Liver (tissue), 9 donors: ENCODE measurements around the gene C14orf119. TPM values are rescaled to one million over a fixed set of nuclear protein-coding genes. Genes with fewer than 3 reads are reported as not detected.

ENCODE experiments used
- DNase-seq: peaks from one replicate; pipeline ENCODE4 v3.0.0-alpha.2; 2017; ENCODE audit warnings: low spot score
- H3K27ac ChIP-seq, 2 donors: one replicate each; pipeline ENCODE4 v1.7.0; 2013; ENCODE audit warnings: inconsistent platforms in 2 of 2, low read length in 2 of 2, control low read depth in 1 of 2, low read depth in 1 of 2, mild to moderate bottlenecking in 1 of 2
- H3K27me3 ChIP-seq, 4 donors: one replicate each; pipeline versions ENCODE4 v1.6.1 to v1.7.0; 2013; ENCODE audit warnings: low read length in 3 of 4, inconsistent platforms in 1 of 4, mild to moderate bottlenecking in 1 of 4, moderate library complexity in 1 of 4; ENCODE audit not compliant: control insufficient read depth in 4 of 4, insufficient read depth in 4 of 4
- H3K36me3 ChIP-seq, 4 donors: one replicate each; pipeline versions ENCODE4 v1.6.1 to v1.7.0; 2013; ENCODE audit warnings: low read length in 3 of 4, mild to moderate bottlenecking in 3 of 4, low read depth in 1 of 4, moderate library complexity in 1 of 4; ENCODE audit not compliant: control insufficient read depth in 4 of 4, insufficient read depth in 3 of 4
- H3K4me1 ChIP-seq, 4 donors: one replicate each; pipeline versions ENCODE4 v1.6.1 to v1.7.0; 2013; ENCODE audit warnings: low read length in 3 of 4, mild to moderate bottlenecking in 3 of 4, moderate library complexity in 1 of 4; ENCODE audit not compliant: control insufficient read depth in 4 of 4, insufficient read depth in 4 of 4
- H3K4me3 ChIP-seq, 3 donors: one replicate each; pipeline versions ENCODE4 v1.6.1 to v1.7.0; 2013; ENCODE audit warnings: low read length in 3 of 3, control low read depth in 1 of 3, low read depth in 1 of 3, mild to moderate bottlenecking in 1 of 3
- H3K9ac ChIP-seq, 2 donors: one replicate each; pipeline ENCODE4 v1.7.0; 2013; ENCODE audit warnings: low read length in 2 of 2, mild to moderate bottlenecking in 2 of 2, moderate library complexity in 2 of 2, control low read depth in 1 of 2, low read depth in 1 of 2
- H3K9me3 ChIP-seq, 4 donors: one replicate each; pipeline versions ENCODE4 v1.6.1 to v1.7.0; 2013; ENCODE audit warnings: low read length in 3 of 4; ENCODE audit not compliant: control insufficient read depth in 4 of 4
- EGR1 ChIP-seq, 2 donors: IDR thresholded peaks; 2 replicates each; pipeline ENCODE4 v1.6.1; 2016 to 2018; ENCODE audit warnings: antibody characterized with exemption in 2 of 2, low read depth in 2 of 2
- FOXA1 ChIP-seq: IDR thresholded peaks from 2 replicates; pipeline ENCODE4 v1.6.1; 2016; ENCODE audit warnings: antibody characterized with exemption
- FOXA2 ChIP-seq: IDR thresholded peaks from 2 replicates; pipeline ENCODE4 v1.6.1; 2016; ENCODE audit warnings: antibody characterized with exemption
- GABPA ChIP-seq, 2 donors: IDR thresholded peaks in 1 of 2; conservative IDR thresholded peaks in 1 of 2; 2 replicates each; pipeline ENCODE4 v1.6.1; 2016; ENCODE audit warnings: antibody characterized with exemption in 2 of 2, mild to moderate bottlenecking in 1 of 2, moderate library complexity in 1 of 2
- HNF4A ChIP-seq, 2 donors: conservative IDR thresholded peaks; 2 replicates each; pipeline ENCODE4 v1.6.1; 2016; ENCODE audit warnings: antibody characterized with exemption in 2 of 2, mild to moderate bottlenecking in 2 of 2
- HNF4G ChIP-seq: IDR thresholded peaks from 2 replicates; pipeline ENCODE4 v1.6.1; 2016; ENCODE audit warnings: antibody characterized with exemption
- NR2F2 ChIP-seq: IDR thresholded peaks from 2 replicates; pipeline ENCODE4 v1.6.1; 2016; ENCODE audit warnings: antibody characterized with exemption
- RAD21 ChIP-seq, 2 donors: IDR thresholded peaks; 2 replicates each; pipeline ENCODE4 v1.6.1; 2016; ENCODE audit warnings: antibody characterized with exemption in 2 of 2, mild to moderate bottlenecking in 2 of 2
- RXRA ChIP-seq, 2 donors: IDR thresholded peaks; 2 replicates each; pipeline ENCODE4 v1.6.1; 2017 to 2018; ENCODE audit warnings: antibody characterized with exemption in 2 of 2, mild to moderate bottlenecking in 1 of 2
- SP1 ChIP-seq: IDR thresholded peaks from 2 replicates; pipeline ENCODE4 v1.6.1; 2018; ENCODE audit warnings: antibody characterized with exemption, mild to moderate bottlenecking
- TAF1 ChIP-seq: conservative IDR thresholded peaks from 2 replicates; pipeline ENCODE4 v1.6.1; 2016; ENCODE audit warnings: antibody characterized with exemption, mild to moderate bottlenecking
- WGBS: extraction: QIAGEN DNeasy Blood & Tissue Kit; methylation state at CpG from one replicate; pipeline ENCODE4 v1.1.7; 2013; 5-methylcytosine and 5-hydroxymethylcytosine counted together
- polyA plus RNA-seq, 2 donors: library from polyadenylated mRNA; stranded (reverse) in 1 of 2; unstranded in 1 of 2; fragments of 200-250 nt in 1 of 2; fragments of >200 nt in 1 of 2; fragmentation: Nextera tagmentation in 1 of 2; extraction: Ambion mirVana in 1 of 2; gene quantifications; one replicate each; pipeline versions ENCODE4 v1.2.1 to v1.2.3, GENCODE V29; 2013 to 2015
- total RNA-seq, 2 donors: library from RNA; depleted of rRNA; stranded (reverse); fragments of >200 nt; gene quantifications; one replicate each; pipeline ENCODE4 v1.2.3, GENCODE V29; 2014
- TF ChIP-seq, protein P1 (sequence below): IDR thresholded peaks from 2 replicates; pipeline ENCODE4 v1.6.1; 2016; ENCODE audit warnings: antibody characterized with exemption
- TF ChIP-seq, protein P2 (sequence below): IDR thresholded peaks from 2 replicates; pipeline ENCODE4 v1.6.1; 2016; ENCODE audit warnings: antibody characterized with exemption
- TF ChIP-seq, protein P3 (sequence below): IDR thresholded peaks from 2 replicates; pipeline ENCODE4 v1.6.1; 2016; ENCODE audit warnings: antibody characterized with exemption, mild to moderate bottlenecking
- TF ChIP-seq, protein P4 (sequence below): fragments of 150-350 bp; IDR thresholded peaks from 2 replicates; pipeline ENCODE4 v1.5.1; 2017; ENCODE audit warnings: improper control_type of control experiment, low read depth, low read length; ENCODE audit not compliant: missing input control
- TF ChIP-seq, protein P5 (sequence below): IDR thresholded peaks from 2 replicates; pipeline ENCODE4 v1.6.1; 2016; ENCODE audit warnings: antibody characterized with exemption
- donor health status: healthy.
- donor health status: healthy.
- donor health status: healthy.
- donor health status: healthy.
- donor health status: healthy.

C14orf119 gene
- total and polyA plus RNA-seq, 4 donors: 9.0 to 27.1 (median 17.7) TPM

DNA sequence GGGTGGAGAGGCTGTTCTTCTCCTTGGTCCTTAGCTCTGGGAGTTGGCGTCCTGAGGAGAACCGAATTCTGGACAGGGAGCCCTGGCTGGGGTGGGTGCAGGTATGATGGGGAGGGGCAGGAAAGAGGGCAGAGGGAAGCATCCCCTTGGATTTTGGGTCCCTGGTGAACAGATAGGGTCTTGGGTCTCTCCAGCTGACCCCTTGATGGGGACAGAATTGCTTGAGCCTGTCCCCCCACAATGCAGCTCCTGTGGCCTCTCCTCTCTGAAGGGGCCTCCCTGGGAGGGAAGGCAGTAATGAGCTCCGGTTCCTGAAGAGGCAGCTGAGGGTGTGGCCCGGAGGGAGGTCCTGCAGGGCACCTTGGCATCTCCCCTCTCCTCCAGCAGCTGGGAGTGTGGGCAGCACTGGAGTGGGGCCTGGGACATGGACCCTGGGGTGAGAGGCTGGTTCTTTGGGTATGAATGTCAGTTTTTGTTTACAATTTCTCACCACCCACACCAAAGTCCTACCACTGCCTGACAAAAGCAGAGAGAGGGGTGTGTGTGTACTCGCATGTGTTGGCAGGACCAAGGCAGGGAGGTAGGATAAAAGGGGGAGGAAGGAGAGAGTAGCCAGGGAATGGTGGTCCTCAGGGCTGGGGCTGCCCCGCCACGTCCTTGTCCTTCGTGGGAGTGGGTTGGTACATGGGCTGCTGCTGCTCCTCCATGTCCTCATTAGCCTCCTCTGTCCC lies 31.4 kb downstream of the C14orf119 start:
- H3K27ac ChIP-seq: no peak overlapping the region
- H3K36me3 ChIP-seq: no peaks in the 10 kb centered on the region
- 86% methylated on average over 8 of the region's 8 CpGs for WGBS
- H3K4me3 ChIP-seq: no peak overlapping the region
- peaks cover 0 to 4% (median 0%) of the 10 kb centered on the region in 4 donors for H3K4me1 ChIP-seq
- TF ChIP-seq NR2F2: no peak
- no peak for TF ChIP-seq RAD21 (IDR thresholded peaks at IDR 0.05)
- no peak for TF ChIP-seq TAF1
- TF ChIP-seq HNF4A (conservative IDR thresholded peaks at IDR 0.05): no peak
- no peak for TF ChIP-seq GABPA (IDR thresholded peaks at IDR 0.05 in 1 of 2, conservative IDR thresholded peaks at IDR 0.05 in 1 of 2)
- TF ChIP-seq FOXA1: no peak
- TF ChIP-seq, protein P1, sequence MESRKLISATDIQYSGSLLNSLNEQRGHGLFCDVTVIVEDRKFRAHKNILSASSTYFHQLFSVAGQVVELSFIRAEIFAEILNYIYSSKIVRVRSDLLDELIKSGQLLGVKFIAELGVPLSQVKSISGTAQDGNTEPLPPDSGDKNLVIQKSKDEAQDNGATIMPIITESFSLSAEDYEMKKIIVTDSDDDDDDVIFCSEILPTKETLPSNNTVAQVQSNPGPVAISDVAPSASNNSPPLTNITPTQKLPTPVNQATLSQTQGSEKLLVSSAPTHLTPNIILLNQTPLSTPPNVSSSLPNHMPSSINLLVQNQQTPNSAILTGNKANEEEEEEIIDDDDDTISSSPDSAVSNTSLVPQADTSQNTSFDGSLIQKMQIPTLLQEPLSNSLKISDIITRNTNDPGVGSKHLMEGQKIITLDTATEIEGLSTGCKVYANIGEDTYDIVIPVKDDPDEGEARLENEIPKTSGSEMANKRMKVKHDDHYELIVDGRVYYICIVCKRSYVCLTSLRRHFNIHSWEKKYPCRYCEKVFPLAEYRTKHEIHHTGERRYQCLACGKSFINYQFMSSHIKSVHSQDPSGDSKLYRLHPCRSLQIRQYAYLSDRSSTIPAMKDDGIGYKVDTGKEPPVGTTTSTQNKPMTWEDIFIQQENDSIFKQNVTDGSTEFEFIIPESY: no peak
- TF ChIP-seq HNF4G: no peak
- TF ChIP-seq SP1: no peak
- no peak for TF ChIP-seq FOXA2
- TF ChIP-seq, protein P2, sequence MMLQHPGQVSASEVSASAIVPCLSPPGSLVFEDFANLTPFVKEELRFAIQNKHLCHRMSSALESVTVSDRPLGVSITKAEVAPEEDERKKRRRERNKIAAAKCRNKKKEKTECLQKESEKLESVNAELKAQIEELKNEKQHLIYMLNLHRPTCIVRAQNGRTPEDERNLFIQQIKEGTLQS: no peak
- TF ChIP-seq, protein P3, sequence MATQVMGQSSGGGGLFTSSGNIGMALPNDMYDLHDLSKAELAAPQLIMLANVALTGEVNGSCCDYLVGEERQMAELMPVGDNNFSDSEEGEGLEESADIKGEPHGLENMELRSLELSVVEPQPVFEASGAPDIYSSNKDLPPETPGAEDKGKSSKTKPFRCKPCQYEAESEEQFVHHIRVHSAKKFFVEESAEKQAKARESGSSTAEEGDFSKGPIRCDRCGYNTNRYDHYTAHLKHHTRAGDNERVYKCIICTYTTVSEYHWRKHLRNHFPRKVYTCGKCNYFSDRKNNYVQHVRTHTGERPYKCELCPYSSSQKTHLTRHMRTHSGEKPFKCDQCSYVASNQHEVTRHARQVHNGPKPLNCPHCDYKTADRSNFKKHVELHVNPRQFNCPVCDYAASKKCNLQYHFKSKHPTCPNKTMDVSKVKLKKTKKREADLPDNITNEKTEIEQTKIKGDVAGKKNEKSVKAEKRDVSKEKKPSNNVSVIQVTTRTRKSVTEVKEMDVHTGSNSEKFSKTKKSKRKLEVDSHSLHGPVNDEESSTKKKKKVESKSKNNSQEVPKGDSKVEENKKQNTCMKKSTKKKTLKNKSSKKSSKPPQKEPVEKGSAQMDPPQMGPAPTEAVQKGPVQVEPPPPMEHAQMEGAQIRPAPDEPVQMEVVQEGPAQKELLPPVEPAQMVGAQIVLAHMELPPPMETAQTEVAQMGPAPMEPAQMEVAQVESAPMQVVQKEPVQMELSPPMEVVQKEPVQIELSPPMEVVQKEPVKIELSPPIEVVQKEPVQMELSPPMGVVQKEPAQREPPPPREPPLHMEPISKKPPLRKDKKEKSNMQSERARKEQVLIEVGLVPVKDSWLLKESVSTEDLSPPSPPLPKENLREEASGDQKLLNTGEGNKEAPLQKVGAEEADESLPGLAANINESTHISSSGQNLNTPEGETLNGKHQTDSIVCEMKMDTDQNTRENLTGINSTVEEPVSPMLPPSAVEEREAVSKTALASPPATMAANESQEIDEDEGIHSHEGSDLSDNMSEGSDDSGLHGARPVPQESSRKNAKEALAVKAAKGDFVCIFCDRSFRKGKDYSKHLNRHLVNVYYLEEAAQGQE: no peak
- TF ChIP-seq, protein P4, sequence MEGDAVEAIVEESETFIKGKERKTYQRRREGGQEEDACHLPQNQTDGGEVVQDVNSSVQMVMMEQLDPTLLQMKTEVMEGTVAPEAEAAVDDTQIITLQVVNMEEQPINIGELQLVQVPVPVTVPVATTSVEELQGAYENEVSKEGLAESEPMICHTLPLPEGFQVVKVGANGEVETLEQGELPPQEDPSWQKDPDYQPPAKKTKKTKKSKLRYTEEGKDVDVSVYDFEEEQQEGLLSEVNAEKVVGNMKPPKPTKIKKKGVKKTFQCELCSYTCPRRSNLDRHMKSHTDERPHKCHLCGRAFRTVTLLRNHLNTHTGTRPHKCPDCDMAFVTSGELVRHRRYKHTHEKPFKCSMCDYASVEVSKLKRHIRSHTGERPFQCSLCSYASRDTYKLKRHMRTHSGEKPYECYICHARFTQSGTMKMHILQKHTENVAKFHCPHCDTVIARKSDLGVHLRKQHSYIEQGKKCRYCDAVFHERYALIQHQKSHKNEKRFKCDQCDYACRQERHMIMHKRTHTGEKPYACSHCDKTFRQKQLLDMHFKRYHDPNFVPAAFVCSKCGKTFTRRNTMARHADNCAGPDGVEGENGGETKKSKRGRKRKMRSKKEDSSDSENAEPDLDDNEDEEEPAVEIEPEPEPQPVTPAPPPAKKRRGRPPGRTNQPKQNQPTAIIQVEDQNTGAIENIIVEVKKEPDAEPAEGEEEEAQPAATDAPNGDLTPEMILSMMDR: no peak
- TF ChIP-seq, protein P5, sequence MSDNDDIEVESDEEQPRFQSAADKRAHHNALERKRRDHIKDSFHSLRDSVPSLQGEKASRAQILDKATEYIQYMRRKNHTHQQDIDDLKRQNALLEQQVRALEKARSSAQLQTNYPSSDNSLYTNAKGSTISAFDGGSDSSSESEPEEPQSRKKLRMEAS: no peak
- no peak for TF ChIP-seq EGR1 (IDR thresholded peaks at IDR 0.05; ENCODE audit: low read depth in 2 of 2)
- no peak for TF ChIP-seq RXRA (IDR thresholded peaks at IDR 0.05)
- H3K9ac ChIP-seq: no peak overlapping the region
- no peak for DNase-seq
- no peaks in the 10 kb centered on the region for H3K9me3 ChIP-seq
- H3K27me3 ChIP-seq: no peaks in the 10 kb centered on the region
